RCC 7860 (cell line): ENCODE measurements around the gene UBE2QL1.

ENCODE experiments used
- DNase-seq: peaks from one replicate; pipeline ENCODE4 v3.0.0-alpha.2; 2015; ENCODE audit warnings: low spot score
- FAIRE-seq: peaks from 2 replicates; lab custom pipeline; 2012; peaks lifted over from hg19 to GRCh38; lab: Jason Lieb, UNC

Gene UBE2QL1, protein sequence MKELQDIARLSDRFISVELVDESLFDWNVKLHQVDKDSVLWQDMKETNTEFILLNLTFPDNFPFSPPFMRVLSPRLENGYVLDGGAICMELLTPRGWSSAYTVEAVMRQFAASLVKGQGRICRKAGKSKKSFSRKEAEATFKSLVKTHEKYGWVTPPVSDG

GRCh38 chr5:6448622-6449464, at the start of gene UBE2QL1:
TSS of gene UBE2QL1 (plus strand) at chr5:6448859. CDS start at chr5:6448894, 35 bp downstream.
- no peak for DNase-seq

GRCh38 chr5:6399980-6400910, 48.4 kb upstream of the UBE2QL1 start:
- peak; percentile 82 for DNase-seq
- peak; percentile 79 for FAIRE-seq

More at GRCh38 chr5:6448622-6449464, at the start of gene UBE2QL1:
- no peak for FAIRE-seq

GRCh38 chr5:6401410-6401809, 47.2 kb upstream of the UBE2QL1 start:
- FAIRE-seq = no peak
- no peak for DNase-seq

GRCh38 chr5:6402939-6403338, 45.7 kb upstream of the UBE2QL1 start:
- FAIRE-seq (no peak), DNase-seq (no peak)

GRCh38 chr5:6403416-6403815, 45.2 kb upstream of the UBE2QL1 start:
- DNase-seq = no peak
- no peak for FAIRE-seq

DNA sequence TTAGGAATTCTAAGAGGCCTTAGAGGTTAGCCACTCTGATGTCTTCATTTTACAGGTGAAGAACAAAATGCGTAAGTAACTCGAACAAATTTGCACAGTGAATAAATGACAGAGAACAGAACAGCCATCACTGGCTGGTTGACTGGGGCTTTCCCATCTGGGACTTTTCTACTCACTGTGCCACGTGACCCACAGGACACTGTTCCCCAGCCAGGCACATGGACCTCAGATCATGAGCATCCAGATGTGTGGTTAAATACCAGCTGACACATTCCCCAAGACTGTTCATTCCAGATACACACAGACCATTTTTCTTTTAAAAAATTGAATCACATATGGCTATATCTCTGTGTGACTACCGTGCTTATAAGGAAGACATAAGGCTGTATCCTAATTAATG, 44.5 kb upstream of the UBE2QL1 start:
- peak; percentile 55 for FAIRE-seq
- peak; percentile 82 for DNase-seq

DNA sequence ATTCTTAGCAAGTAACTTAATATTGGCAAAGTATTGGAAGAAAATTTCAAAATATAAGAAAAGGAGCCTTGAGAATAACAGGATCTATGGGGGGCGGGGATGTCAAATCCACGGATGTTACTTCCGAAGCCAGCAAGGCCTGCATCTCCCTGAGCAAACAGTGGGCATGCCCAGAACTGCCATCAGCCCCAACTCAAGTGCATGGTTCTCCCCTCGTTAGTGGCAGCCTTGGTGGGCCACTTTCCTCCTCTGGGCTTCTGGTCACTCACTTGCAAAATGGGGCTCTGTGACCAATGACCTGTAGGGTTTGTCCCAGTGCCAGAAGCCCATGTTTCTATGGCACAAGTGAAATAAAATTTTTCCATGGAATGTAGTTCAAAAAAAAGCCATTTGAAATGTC, 43.1 kb upstream of the UBE2QL1 start:
- DNase-seq (no peak), FAIRE-seq (no peak)

GRCh38 chr5:6407558-6408259, 41.0 kb upstream of the UBE2QL1 start:
- no peak for DNase-seq
- FAIRE-seq = no peak

DNA sequence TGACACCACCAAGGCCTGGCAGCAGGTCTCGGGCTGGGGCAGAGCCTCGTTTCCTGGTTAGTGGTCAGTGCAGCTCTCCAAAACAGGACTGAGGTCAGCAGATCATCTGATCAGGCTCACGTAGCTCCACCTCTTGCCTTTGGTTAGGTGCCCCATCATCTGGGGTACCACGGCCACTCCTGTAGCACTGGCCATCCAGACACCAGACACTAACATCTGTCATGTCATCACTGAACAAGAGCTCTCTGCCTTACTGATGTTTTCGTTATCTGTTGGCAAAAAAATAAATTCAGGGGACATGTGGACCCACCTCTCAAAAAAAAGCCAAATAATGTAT, 40.4 kb upstream of the UBE2QL1 start:
- DNase-seq (no peak), FAIRE-seq (no peak)

DNA sequence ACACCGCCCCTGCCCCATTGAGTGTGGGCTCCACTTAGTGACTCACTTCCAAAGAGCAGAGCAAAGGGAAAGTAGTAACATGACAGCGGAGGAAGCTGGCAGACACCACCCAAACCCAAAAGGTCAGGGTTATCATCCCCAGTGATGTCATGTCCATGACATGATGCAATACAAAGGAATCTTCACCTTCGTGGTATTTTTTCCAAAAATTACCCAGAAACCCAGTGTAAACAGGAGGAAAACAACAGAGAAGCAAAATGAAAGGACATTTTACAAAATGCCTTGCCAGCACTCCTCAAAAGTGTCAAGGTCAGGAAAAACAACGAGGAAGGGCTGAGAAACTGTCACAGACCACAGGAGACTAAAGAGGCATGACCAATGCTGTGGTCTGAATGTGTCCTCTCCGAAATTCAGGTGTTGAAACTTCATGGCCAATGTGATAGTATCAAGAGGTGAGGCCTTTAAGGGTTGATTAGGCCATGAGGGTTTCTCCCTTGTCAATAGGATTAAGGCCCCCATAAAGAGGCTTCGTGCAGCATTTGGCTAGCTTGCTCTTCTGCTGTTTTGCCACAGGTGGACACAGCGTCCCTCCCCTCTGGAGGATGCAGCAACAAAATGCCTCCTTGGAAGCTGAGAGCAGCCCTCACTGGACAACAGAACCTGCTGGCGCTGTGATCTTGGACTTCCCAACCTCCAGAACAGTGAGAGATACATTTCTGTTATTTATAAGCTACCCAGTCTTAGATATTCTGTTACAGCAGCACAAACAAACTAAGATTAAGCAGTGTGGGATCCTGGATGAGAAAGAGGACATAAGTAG, 39.8 kb upstream of the UBE2QL1 start:
- FAIRE-seq (no peak), DNase-seq (peak; percentile 56)

DNA sequence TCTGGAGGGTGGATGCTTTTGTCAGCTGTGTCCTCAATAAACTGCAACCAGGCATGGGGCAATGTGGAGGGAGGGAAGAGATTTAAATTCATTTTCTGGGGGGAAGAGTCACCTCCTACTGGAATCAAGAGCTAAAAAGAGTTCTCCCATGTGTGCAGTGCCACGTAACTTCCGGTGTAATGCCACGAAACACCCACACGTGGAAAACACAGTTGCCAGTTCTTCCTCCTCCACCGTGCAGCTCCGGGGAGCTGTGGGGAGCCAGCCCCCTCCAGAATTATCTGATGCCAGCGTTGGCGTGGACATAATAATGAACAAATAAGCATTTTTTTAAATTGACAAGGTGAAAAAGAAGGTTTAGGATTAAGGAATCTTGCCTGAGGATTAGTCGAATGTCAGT, 38.2 kb upstream of the UBE2QL1 start:
- FAIRE-seq = no peak

GRCh38 chr5:6411141-6411540, 37.5 kb upstream of the UBE2QL1 start:
- no peak for DNase-seq
- no peak for FAIRE-seq

More for the DNA sequence above, 38.2 kb upstream of the UBE2QL1 start:
- DNase-seq = no peak

GRCh38 chr5:6412811-6413210, 35.8 kb upstream of the UBE2QL1 start:
- DNase-seq (no peak), FAIRE-seq (no peak)

DNA sequence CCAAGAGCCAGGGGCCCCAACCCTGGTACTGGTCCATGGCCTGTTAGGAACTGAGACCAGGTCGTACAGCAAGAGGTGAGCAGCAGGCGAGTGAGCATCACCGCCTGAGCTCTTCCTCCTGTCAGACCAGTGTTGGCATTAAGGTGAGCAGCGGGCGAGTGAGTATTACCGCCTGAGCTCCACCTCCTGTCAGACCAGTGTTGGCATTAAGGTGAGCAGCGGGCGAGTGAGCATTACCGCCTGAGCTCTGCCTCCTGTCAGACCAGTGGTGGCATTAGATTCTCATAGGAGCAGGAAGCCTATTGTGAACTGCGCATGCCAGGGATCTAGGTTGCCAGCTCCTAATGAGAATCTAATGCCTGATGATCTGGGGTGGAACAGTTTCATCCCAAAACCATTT, 31.0 kb upstream of the UBE2QL1 start:
- DNase-seq (no peak), FAIRE-seq (no peak)

DNA sequence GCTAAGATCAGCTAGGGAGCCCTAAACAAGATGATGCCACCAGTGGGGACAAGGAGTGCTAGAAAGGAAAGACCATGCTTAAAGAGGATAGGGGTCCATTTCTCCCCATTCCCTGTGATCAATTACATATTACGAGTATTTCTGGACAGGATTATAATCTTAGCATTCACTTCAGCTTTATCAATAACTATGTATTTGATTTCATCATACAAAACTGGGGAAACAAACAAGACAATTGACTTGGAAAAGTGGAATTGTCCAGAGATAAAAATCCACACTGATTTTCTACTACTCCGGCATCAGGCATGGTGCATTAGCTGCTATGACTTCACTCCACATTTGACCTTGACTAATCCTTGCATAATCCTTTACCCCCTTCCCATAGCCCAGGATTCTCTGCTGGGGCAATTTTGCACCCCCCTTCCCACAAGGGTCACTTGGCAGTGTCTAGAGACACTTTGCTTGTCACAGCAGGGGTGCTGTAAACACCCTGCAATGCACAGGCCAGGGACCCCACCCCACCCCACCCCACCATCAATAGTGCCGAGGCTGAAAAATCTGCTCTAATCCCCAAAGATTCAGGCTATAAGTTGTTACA, 29.9 kb upstream of the UBE2QL1 start:
- DNase-seq = no peak
- FAIRE-seq = no peak

DNA sequence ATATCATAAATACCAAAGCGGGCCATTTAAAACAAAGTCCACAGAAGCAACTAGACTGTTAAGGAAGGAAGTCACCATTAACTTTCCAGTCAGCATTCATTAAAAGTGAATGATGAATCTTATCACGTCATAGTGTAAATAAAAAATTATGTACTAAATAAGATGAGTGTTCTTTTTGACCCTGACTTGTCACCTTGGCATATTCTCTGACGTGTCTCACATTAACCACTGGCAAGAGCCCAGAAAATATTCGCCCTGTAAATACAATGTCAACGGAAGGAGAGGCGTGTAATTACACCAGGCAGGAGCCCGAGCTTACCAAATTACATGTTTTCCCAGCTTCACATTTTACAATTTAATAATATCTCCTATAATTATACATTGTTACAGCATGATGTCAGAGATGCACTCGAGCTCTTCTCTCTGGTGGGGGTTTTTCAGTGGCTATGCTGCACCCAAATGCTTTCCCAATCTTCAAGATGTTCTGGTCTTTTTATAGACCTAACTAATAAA, 29.3 kb upstream of the UBE2QL1 start:
- DNase-seq (peak; percentile 66), FAIRE-seq (no peak)

DNA sequence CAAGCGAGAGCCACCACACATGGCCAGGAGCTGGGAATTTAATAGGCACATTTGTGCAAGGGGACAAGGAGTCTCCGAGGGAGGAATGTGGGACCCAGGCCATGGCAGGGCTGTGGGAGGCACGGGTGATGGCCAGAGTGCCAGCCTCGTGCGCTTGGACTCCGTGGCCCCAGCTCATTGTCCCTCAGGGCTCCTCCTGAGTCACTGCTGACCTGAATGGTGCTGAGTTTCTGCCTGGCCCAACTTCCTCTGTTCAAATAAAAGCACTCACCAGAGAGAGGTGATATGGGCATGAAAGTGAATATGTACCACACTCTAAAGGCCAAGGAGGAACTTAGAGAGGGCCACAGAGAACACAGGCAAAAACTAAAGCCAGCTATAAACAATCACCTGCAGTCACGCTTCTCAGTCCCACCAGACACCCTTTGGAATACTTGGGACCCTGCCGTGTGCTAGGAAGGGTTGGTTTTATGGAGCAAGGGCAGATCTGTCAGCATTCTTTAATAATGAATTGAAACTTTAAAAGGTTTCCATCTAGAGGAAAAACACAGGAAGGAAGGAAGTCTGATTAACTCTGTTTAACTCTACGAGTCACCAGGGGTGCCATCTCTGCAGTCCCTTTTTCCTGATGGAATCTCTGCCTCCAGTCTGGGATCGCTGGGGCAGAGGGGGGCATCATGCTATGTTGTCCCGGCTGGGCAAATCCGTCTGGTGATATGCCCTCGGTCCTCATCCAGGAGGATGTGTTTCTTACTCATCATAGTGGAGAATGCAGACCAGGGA, 25.1 kb upstream of the UBE2QL1 start:
- DNase-seq = no peak
- no peak for FAIRE-seq

GRCh38 chr5:6424110-6424659, 24.5 kb upstream of the UBE2QL1 start:
- DNase-seq = no peak
- FAIRE-seq = no peak
